Pancreas (tissue), 10 donors: ENCODE results near the gene PMAIP1. TPM values are rescaled to one million over a fixed set of nuclear protein-coding genes. Genes with fewer than 3 reads are reported as not detected.

Experiments
- ATAC-seq, 4 donors: fragments of 200-7000 bp; cut with Tn5 transposase; one replicate each; pipeline versions ENCODE4 v1.8.0 to v1.9.1; 2020; ENCODE audit warnings: mild to moderate bottlenecking in 4 of 4, moderate library complexity in 4 of 4
- DNase-seq, 6 donors: peaks; one replicate each; pipeline ENCODE4 v3.0.0-alpha.2; 2020
- FAIRE-seq: peaks from 2 replicates; lab custom pipeline; 2012; peaks lifted over from hg19 to GRCh38; lab: Jason Lieb, UNC
- H3K27ac ChIP-seq, 4 donors: fragments of 200-600 bp; sonication (generic); 1 replicate in 3 of 4; 2 replicates in 1 of 4; pipeline versions ENCODE4 v1.5.0 to v1.8.0; 2020
- H3K27me3 ChIP-seq, 4 donors: fragments of 200-600 bp; one replicate each; pipeline ENCODE4 v1.8.0; 2021
- H3K36me3 ChIP-seq, 3 donors: fragments of 200-600 bp; sonication (generic) in 1 of 3; one replicate each; pipeline versions ENCODE4 v1.5.0 to v1.8.0; 2020 to 2021
- H3K4me1 ChIP-seq, 3 donors: fragments of 200-600 bp; one replicate each; pipeline ENCODE4 v1.8.0; 2021
- H3K4me3 ChIP-seq, 4 donors: fragments of 200-600 bp; sonication (generic) in 2 of 4; one replicate each; pipeline versions ENCODE4 v1.5.0 to v1.8.0; 2020 to 2021
- H3K9me3 ChIP-seq, 4 donors: fragments of 200-600 bp; one replicate each; pipeline ENCODE4 v1.8.0; 2021
- WGBS, 2 donors: extraction: QIAGEN DNeasy Blood & Tissue Kit; methylation state at CpG; one replicate each; pipeline ENCODE4 v1.1.7; 2013; 5-methylcytosine and 5-hydroxymethylcytosine counted together
- intact Hi-C, 3 donors: fragments of 100-400 bp; cut with DNase I; formaldehyde crosslinking; loops; one replicate each; pipeline versions ENCODE4 v1.11.1 to v1.14.2; 2022
- polyA plus RNA-seq, 2 donors: library from polyadenylated mRNA; stranded (reverse); fragments of 200-250 nt; gene quantifications; one replicate each; pipeline ENCODE4 v1.2.3, GENCODE V29; 2013
- total RNA-seq, 6 donors: library from RNA; stranded (reverse); fragmentation: NEBNext Ultra II Directional in 4 of 6; extraction: Animal tissue kit (Norgen Biotek cat#: 25700) in 4 of 6; gene quantifications; one replicate each; pipeline versions ENCODE4 v1.2.1 to v1.2.4, GENCODE V29; 2021 to 2023
- TF ChIP-seq, protein P1 (sequence below), 4 donors: fragments of 200-600 bp; sonication (generic) in 3 of 4; IDR thresholded peaks; one replicate each; pipeline versions ENCODE4 v1.5.0 to v1.8.0; 2021; ENCODE audit warnings: antibody characterized with exemption in 4 of 4
- donor health status: healthy with polysubstance abuse.
- donor health status: DM: no; HTN: no; CAD: no; lungs with moderate emphysema.
- donor health status: DM: no; HTN: no; CAD: no.
- donor health status: control.
- donor health status: control.
- donor health status: Bipolar disorder and iron deficiency.
- donor health status: DM: yes; HTN: yes; CAD: no.
- donor health status: DM: no; HTN: no; CAD: no.
- donor health status: DM: no; HTN: no; CAD: no.
- donor health status: DM: yes; HTN: yes; CAD: no.

Gene PMAIP1
- total and polyA plus RNA-seq, 8 donors = 0.16 to 2.4 (median 0.65) TPM

DNA sequence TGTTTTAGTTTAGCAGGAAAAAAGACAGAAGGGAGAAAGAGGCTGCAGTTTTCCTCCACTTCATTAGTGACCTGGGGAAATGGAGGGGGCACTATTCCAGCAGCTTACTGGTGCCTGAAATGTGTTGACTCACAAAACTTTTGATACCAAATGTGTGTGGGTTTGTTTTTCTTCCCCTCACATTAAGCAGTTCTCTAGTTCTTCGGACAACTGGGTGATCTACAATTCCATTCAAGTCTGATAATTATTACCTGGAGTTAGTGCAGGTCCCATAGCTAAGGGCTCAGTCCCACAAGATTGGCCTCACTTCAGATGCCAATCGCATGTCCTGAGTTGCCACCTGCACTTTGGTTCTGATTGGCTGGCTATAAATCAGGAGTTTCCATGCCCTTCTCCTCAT lies 28.4 kb downstream of the PMAIP1 start:
- intact Hi-C loops = no loop called here
- FAIRE-seq (no peak), ATAC-seq (no peak), DNase-seq (no peak)
- Histone ChIP-seq H3K9me3 (no peaks in the 10 kb centered on the region), H3K4me3 (no peak overlapping the region), H3K36me3 (no peaks in the 10 kb centered on the region), H3K4me1 (no peaks in the 10 kb centered on the region), H3K27ac (no peak overlapping the region), H3K27me3 (no peaks in the 10 kb centered on the region)
- 55 to 73% methylated on average over 2 of the region's 2 CpGs for WGBS, 2 donors
- TF ChIP-seq, protein P1, sequence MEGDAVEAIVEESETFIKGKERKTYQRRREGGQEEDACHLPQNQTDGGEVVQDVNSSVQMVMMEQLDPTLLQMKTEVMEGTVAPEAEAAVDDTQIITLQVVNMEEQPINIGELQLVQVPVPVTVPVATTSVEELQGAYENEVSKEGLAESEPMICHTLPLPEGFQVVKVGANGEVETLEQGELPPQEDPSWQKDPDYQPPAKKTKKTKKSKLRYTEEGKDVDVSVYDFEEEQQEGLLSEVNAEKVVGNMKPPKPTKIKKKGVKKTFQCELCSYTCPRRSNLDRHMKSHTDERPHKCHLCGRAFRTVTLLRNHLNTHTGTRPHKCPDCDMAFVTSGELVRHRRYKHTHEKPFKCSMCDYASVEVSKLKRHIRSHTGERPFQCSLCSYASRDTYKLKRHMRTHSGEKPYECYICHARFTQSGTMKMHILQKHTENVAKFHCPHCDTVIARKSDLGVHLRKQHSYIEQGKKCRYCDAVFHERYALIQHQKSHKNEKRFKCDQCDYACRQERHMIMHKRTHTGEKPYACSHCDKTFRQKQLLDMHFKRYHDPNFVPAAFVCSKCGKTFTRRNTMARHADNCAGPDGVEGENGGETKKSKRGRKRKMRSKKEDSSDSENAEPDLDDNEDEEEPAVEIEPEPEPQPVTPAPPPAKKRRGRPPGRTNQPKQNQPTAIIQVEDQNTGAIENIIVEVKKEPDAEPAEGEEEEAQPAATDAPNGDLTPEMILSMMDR (IDR thresholded peaks at IDR 0.05) = no peak

DNA sequence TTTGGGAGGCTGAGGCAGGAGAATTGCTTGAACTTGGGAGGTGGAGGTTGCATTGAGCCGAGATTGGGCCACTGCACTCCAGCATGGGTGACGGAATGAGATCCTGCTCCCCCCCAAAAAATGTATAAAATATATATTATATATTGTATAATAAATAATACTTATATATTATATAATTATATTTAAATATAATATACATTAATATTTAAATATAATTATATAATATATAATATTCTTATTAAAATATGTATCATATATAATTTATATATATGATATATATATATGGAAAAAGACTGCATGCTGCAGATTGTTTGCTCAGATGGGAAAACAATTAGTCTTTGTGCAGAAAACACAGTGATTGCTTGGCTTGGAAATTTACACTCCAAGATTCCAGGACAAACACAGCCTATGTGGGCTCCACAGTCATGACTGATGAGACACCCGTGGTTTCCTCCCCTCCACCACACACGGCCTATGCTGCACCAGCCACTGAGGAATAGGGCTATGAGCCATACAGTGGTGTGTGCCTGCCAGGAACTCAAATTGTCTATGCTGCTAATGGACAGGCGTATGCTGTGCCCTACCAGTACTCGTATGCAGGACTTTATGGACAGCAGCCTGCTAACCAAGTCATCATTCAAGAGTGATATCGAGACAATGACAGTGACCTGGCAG lies 30.0 kb downstream of the PMAIP1 start:
- no peaks in the 10 kb centered on the region for H3K27me3 ChIP-seq
- no peaks in the 10 kb centered on the region for H3K36me3 ChIP-seq
- ATAC-seq = no peak
- H3K9me3 ChIP-seq = no peaks in the 10 kb centered on the region
- no peak overlapping the region for H3K27ac ChIP-seq
- no peak for DNase-seq
- WGBS, 2 donors = 79 to 82% methylated on average over 7 of the region's 7 CpGs
- FAIRE-seq = no peak
- TF ChIP-seq, protein P1 (IDR thresholded peaks at IDR 0.05) = no peak
- no peaks in the 10 kb centered on the region for H3K4me1 ChIP-seq
- H3K4me3 ChIP-seq = no peak overlapping the region
- intact Hi-C loops = no loop called here

DNA sequence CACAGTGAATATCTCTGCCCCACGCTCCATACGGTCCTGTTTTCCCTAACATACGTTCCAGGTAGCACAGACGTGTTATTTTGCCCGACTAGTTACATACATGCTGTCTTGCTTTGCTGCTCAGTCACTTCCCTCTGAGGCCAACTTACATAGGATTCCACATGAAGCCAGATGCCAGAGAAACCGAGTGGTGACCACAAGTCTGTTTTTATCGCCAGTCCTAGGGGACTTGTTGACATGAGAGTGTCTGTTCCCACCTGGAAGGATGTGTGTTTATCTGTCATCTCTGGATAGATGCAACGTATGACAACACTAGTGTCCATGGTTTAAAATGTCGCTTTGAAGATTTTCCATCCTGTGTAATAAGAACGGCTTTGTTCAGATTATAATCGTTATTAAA lies 32.6 kb downstream of the PMAIP1 start:
- intact Hi-C loops = no loop called here
- WGBS, 2 donors = 86% methylated on average over 11 of the region's 11 CpGs
- H3K27ac ChIP-seq = no peak overlapping the region
- H3K9me3 ChIP-seq = no peaks in the 10 kb centered on the region
- H3K4me1 ChIP-seq = no peaks in the 10 kb centered on the region
- H3K4me3 ChIP-seq = no peak overlapping the region
- DNase-seq (no peak), FAIRE-seq (no peak), ATAC-seq (no peak)
- TF ChIP-seq, protein P1 (IDR thresholded peaks at IDR 0.05) = no peak
- H3K36me3 ChIP-seq = no peaks in the 10 kb centered on the region
- H3K27me3 ChIP-seq = no peaks in the 10 kb centered on the region

DNA sequence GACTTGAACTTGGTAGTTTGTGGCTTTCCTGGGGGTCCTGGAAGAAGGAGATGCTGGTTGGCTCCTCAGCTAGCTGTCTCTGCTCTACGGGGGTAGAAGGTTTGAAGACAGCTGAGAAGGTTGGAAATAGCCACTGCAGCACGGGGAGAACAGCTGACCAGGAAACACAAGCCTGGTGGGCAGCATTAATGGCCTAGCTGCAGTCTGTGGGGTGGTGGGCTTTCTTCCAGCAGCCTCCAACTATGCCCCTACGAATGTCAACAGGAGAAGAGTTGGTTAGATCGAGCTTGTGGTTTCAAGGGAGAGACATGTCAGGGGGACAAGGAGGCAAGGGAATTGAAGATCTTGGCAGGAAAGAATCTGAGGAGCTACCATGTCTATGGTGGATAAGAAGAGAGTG lies 38.9 kb downstream of the PMAIP1 start:
- H3K4me3 ChIP-seq = no peak overlapping the region
- no peak for ATAC-seq
- intact Hi-C loops = no loop called here

DNA sequence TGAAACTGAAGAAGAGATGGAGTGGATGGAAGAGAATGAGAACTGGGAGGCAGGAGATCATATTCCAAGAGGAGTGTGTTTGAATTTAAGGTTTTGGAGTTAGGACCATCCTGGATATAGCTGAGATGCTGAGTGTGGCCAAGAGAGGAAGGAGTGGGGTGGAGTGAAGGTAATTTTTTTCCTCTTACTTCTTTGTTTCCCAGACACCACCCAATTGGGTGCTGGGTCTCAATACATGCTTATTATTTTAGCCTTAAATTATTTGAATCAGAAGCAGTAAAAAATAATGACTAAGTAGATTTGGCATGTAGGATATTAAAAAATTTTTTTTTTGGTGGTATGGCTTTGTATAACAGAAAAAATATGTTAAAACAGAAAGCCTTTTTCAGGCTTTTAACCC lies 39.3 kb downstream of the PMAIP1 start:
- ATAC-seq = no peak
- TF ChIP-seq, protein P1 (IDR thresholded peaks at IDR 0.05) = no peak
- intact Hi-C loops = no loop called here
- FAIRE-seq = no peak
- Histone ChIP-seq H3K27me3 (no peaks in the 10 kb centered on the region), H3K4me3 (no peak overlapping the region), H3K4me1 (no peaks in the 10 kb centered on the region), H3K27ac (no peak overlapping the region), H3K36me3 (no peaks in the 10 kb centered on the region), H3K9me3 (no peaks in the 10 kb centered on the region)
- no peak for DNase-seq

More for the DNA sequence above, 38.9 kb downstream of the PMAIP1 start:
- H3K27me3 ChIP-seq = no peaks in the 10 kb centered on the region
- H3K36me3 ChIP-seq = no peaks in the 10 kb centered on the region
- TF ChIP-seq, protein P1 (IDR thresholded peaks at IDR 0.05) = no peak
- H3K4me1 ChIP-seq = no peaks in the 10 kb centered on the region
- FAIRE-seq (no peak), DNase-seq (no peak)
- no peaks in the 10 kb centered on the region for H3K9me3 ChIP-seq
- WGBS, 2 donors = 79 to 82% methylated on average over 4 of the region's 4 CpGs
- H3K27ac ChIP-seq = no peak overlapping the region
